ENCODE data around the gene TEKT5.

The TEKT5 gene

GRCh38 chr16:10640934-10641333 is 53.8 kb downstream of the TEKT5 start:
- no peak for TF ChIP-seq GATA3 (IDR thresholded peaks at IDR 0.05; ENCODE audit: low read depth, low read length)
- no peak for TF ChIP-seq GATA2 (IDR thresholded peaks at IDR 0.05; ENCODE audit: low read depth, low read length)

GRCh38 chr16:10638101-10638500 is 56.6 kb downstream of the TEKT5 start:
- TF ChIP-seq GATA2 (IDR thresholded peaks at IDR 0.05; ENCODE audit: low read depth, low read length), result no peak
- TF ChIP-seq GATA3 (IDR thresholded peaks at IDR 0.05; ENCODE audit: low read depth, low read length), result no peak

- TF ChIP-seq GATA3 (IDR thresholded peaks at IDR 0.05; ENCODE audit: low read depth, low read length) (no peak), GATA2 (IDR thresholded peaks at IDR 0.05; ENCODE audit: low read depth, low read length) (no peak)
These were observed 57.2 kb downstream of the TEKT5 start for GRCh38 chr16:10637337-10638037.

GRCh38 chr16:10635365-10636021 is 59.2 kb downstream of the TEKT5 start:
- TF ChIP-seq GATA3 (IDR thresholded peaks at IDR 0.05; ENCODE audit: low read depth, low read length) (no peak), GATA2 (IDR thresholded peaks at IDR 0.05; ENCODE audit: low read depth, low read length) (no peak)

GRCh38 chr16:10631886-10632285 is 62.8 kb downstream of the TEKT5 start:
- TF ChIP-seq GATA3 (IDR thresholded peaks at IDR 0.05; ENCODE audit: low read depth, low read length) (no peak), GATA2 (IDR thresholded peaks at IDR 0.05; ENCODE audit: low read depth, low read length) (no peak)

GRCh38 chr16:10629592-10629963 is 65.2 kb downstream of the TEKT5 start:
- TF ChIP-seq GATA3 (IDR thresholded peaks at IDR 0.05; ENCODE audit: low read depth, low read length) (no peak), GATA2 (IDR thresholded peaks at IDR 0.05; ENCODE audit: low read depth, low read length) (no peak)

- TF ChIP-seq GATA3 (IDR thresholded peaks at IDR 0.05; ENCODE audit: low read depth, low read length) (no peak), GATA2 (IDR thresholded peaks at IDR 0.05; ENCODE audit: low read depth, low read length) (no peak)
These were observed 69.0 kb downstream of the TEKT5 start for GRCh38 chr16:10625595-10626357.

- TF ChIP-seq GATA3 (IDR thresholded peaks at IDR 0.05; ENCODE audit: low read depth, low read length) (no peak), GATA2 (IDR thresholded peaks at IDR 0.05; ENCODE audit: low read depth, low read length) (no peak)
These were observed 70.2 kb downstream of the TEKT5 start for GRCh38 chr16:10624527-10624926.

- TF ChIP-seq GATA3 (IDR thresholded peaks at IDR 0.05; ENCODE audit: low read depth, low read length), result no peak
- no peak for TF ChIP-seq GATA2 (IDR thresholded peaks at IDR 0.05; ENCODE audit: low read depth, low read length)
These were observed 71.7 kb downstream of the TEKT5 start for GRCh38 chr16:10623059-10623458.

- TF ChIP-seq GATA3 (IDR thresholded peaks at IDR 0.05; ENCODE audit: low read depth, low read length) (no peak), GATA2 (IDR thresholded peaks at IDR 0.05; ENCODE audit: low read depth, low read length) (no peak)
These were observed 72.5 kb downstream of the TEKT5 start for GRCh38 chr16:10622036-10622921.

- no peak for TF ChIP-seq GATA2 (IDR thresholded peaks at IDR 0.05; ENCODE audit: low read depth, low read length)
- no peak for TF ChIP-seq GATA3 (IDR thresholded peaks at IDR 0.05; ENCODE audit: low read depth, low read length)
These were observed 74.6 kb downstream of the TEKT5 start for GRCh38 chr16:10620120-10620519.

- TF ChIP-seq GATA3 (IDR thresholded peaks at IDR 0.05; ENCODE audit: low read depth, low read length), result no peak
- TF ChIP-seq GATA2 (IDR thresholded peaks at IDR 0.05; ENCODE audit: low read depth, low read length), result peak; percentile 67
These were observed 75.4 kb downstream of the TEKT5 start for GRCh38 chr16:10619271-10619849.

- TF ChIP-seq GATA2 (IDR thresholded peaks at IDR 0.05; ENCODE audit: low read depth, low read length) (no peak), GATA3 (IDR thresholded peaks at IDR 0.05; ENCODE audit: low read depth, low read length) (no peak)
These were observed 76.0 kb downstream of the TEKT5 start for GRCh38 chr16:10618710-10619209.

Data from SH-SY5Y (cell line).